ENCODE results near the gene EFCAB12. TPM values are rescaled to one million over a fixed set of nuclear protein-coding genes. Genes with fewer than 3 reads are reported as not detected.

EFCAB12 gene
- total and polyA plus RNA-seq, 2 of the 8 experiments (the other 6 are each of a cell fraction or from before 2014, with no cell fraction given): 0.60 to 0.99 TPM

DNA sequence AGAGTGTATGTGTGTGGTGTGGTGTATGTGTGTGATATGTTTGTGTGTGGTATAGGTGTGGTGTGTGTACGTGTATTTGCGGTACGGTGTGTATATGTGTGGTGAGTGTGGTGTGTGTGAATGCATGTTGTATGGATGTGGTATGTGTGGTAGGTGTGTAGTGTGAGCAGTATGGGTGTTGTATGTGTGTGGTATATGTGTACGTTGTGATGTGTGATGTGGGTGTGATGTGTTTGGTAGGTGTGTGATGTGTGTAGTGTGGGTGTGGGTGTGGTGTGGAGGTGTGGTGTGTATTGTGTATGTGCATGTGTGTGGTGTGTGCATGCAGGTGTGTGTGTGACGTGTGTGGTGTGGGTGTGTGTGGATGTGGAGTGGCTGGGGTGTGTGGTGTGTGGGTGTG, 58.7 kb downstream of the EFCAB12 start (continued):
- TF ChIP-seq RNF2 (IDR thresholded peaks at IDR 0.05; ENCODE audit: borderline replicate concordance, low read depth, low read length, missing control alignments, poor library complexity, severe bottlenecking): no peak

Data from H1 (cell line).